GM18870 (cell line): ENCODE results near the gene PPP1R36.
"Not testable (repeated sequence)": the region's sequence is repeated elsewhere in the genome, so short reads cannot be mapped to it uniquely, and the experiment has no call there.

Experiments used
- ATAC-seq: cut with Tn5 transposase; IDR thresholded peaks from one replicate; pipeline ENCODE4 v1.9.1; 2021; ENCODE audit warnings: moderate library complexity; ENCODE audit not compliant: unreplicated experiment

Gene PPP1R36

DNA sequence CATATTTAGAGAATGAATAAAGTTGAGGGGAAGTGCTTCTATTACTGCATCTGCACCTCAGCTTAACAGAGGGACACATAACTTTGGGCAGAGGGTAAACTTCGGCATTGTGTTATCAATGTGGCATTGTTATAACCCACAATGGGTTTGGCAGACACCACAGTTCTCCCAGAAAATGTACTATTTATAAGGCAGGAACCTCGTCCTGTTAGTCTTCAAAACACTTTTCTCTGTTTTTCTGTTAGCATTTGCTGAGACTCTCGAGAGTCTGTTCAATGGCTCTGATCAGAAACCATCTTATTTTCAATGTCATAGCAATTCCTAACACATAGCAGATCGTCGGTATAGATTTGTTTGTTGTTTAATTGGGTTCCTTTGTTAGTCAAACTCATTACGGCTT is 13.9 kb downstream of the PPP1R36 start:
- no peak for ATAC-seq

DNA sequence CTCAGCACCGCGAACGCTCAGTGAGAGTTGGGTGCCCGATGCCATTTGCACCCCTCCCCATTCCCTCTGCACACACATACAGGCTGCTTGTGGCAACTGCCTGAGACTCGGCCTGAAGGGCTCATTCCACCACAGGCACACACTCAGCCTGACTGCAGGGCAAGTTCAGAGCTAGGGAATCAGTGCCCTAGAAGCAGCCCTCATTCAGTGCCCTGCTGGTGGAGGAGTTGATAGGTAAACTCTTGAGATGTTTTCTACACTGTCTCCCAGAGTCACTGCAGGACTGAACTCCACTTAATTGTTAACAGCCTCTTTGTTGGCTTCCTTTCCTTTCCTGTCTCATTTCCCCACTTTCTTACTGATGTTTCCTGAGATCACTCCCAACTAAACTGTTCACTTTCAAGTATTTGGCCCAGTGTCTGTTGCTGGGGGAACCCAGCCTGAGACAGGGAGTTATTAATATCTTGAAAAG is 16.9 kb downstream of the PPP1R36 start:
- no peak for ATAC-seq

DNA sequence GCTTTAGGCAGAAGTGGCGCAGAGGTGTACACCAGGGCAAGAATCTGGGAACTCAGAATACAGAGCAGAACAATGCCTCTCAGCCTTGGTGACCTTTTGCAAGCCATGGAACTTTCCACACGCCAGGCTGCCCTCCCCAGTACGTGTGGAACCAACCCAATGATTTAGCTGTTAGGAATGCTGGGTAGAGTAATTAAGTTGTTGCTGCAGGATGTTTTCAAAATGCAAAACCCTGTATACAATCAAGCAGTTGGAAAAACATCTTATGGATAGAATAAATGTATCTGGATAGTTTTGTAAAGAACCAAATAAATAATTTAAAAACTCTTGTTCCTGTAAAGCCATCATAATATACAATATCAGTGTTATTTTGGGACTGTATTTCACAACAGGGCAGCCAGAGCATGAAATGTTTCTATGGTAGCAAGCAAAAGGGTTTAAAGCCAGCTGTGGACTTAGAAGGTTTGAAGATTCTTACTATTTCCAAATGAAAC is 19.4 kb downstream of the PPP1R36 start:
- ATAC-seq: no peak

DNA sequence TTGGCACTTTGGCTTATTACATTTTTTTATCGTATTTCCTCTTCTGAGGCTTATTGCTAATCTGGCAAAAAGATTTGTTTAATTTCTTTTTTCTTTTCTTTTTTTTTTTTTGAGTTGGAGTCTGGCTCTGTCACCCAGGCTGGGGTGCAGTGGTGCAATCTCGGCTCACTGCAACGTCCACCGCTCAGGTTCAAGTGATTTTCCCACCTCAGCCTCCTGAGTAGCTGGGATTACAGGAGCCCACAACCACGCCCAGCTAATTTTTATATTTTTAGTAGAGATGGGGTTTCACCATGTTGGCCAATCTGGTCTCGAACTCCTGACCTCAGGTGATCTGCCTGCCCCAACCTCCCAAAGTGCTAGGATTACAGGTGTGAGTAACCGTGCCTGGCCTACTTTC is 19.9 kb downstream of the PPP1R36 start:
- not testable (repeated sequence) for ATAC-seq

DNA sequence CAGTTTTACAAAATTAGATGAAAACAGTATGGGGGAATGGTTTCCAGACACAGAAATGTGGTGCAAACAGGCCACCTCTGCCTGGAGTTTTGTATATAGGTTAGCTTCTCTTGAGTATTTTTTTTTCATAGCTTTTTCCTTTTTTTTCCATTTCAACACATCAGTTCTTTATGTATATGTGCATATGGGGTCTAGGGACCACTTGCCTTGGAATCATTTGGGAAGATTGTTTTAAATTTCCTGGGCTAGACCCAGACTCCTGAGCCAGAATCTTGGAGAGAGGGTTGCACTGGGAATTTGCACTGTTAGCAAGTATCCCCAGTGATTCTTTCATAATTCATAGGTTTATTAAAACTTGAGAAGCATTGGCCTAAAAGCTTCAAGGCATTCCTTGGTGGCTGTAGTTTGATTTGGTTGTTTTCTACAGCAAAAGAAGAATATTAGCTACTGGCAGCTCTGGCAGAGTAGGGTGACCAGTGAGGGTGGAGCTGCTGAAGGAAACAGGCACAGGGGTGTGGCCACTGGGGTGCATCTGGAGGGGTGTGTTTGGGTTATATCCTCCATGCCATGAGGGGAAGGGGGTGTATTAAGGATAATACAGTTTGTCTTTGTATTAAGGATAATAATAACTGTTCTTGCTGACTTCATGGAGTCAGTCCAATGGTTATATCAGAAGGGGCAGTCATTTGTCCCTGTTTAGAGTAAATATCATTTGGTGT is 22.8 kb downstream of the PPP1R36 start:
- no peak for ATAC-seq

DNA sequence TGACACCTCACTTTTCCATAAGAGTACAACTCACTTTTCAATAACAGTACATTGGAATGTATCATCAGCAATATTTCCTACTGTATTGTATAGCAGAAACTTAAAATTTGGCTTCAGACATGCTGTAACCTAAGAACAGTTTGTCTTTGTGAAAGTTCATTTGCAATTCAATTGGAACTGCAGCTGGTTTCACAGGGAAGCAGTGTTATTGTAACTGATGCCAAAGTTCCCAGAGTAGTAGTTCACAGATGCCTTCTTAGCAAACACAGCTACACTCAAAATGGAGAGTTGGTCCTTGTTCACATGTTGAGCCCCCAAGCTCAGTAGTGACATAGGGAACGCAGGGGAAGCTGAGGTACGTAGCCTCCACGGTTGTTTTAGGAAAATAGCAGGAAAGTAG is 23.3 kb downstream of the PPP1R36 start:
- no peak for ATAC-seq

DNA sequence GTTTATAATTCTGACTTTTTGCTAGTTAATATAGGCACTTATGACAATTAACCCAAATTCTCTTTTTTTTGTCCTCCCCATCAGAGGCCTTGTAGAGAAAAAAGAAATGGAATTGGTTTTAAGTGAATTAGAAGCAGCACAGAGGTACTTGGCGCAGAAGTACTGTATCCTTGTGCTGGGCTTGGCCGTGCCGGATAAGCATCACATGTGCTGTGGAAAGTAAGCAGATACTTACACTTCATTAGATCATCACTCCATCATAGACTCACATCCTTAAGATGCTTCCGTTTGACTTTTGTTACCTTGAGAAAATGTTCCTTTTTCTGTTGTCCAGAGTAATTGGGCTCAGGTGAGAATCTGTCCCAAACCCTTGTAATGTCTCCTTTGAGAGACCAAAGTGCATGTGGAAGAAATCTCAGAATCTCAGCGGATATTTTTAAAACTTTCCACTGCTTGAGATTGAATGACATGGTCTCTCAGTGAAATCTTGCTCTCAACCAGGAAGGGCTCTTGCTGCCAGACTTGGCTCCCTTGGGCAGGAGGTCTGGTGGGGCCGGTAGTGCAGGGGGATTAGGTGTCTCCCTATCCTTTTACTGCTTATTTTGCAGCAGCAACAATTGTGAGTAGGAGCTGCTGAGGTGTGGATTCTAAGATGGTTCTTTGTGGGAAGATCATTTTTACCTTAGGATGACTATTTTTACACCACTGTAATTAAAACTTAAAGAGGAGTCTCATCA is 24.8 kb downstream of the PPP1R36 start:
- no peak for ATAC-seq

DNA sequence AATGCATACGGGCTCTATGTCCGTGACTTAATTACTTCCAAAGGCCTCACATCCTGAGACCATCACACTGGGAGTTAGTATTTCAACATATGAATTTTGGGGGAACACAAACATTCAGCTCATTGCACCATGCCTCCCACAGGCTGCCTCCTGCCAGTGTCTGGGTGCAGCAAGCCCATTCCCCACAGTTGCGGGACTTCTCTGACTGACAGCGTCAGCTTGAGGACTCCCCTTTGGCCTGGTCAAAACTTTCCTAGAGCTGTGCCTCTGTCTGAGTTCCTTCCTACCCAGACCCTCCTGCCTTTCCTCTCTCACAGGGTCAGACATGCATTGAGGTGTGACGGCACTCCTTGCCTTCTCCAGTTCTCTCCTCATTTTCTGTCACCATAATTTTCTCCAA is 27.4 kb downstream of the PPP1R36 start:
- ATAC-seq: no peak

DNA sequence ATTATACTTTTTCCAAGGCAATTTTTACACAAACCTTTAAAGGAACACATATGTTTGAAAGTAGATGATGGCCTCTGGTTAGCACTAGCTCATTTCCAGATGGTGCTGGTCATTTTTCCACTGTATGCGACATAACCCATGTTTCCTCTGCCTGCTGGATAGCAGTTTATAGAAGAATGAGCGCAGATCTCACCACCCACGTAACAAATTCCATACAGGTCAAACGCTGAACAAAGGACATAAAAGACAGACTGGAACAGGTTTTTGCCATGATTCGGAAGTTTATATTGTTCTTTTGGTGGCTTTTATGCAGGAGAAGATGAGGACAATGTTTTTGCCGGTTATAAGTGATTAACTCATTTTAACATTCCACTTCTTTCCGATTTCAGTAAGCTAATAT is 30.7 kb downstream of the PPP1R36 start:
- no peak for ATAC-seq

DNA sequence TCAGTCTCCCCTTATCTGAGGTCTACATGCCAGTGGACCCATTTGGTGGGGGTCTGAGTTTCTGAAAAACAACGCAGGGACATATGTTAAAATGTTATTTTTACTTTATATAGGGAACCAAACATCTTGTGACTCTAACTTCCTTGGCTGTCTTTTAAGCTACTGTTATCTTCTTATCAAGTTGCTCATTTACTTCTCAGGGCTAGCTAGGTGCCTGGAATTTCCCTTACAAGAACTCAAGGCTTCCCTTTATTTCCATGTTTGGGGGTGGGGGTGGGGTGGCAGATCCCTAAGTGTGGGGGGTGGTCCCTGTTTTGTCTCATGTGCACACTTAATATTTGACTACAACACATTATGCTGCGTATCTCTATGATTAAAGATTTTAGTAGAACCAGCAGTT is 31.6 kb downstream of the PPP1R36 start:
- ATAC-seq: no peak

DNA sequence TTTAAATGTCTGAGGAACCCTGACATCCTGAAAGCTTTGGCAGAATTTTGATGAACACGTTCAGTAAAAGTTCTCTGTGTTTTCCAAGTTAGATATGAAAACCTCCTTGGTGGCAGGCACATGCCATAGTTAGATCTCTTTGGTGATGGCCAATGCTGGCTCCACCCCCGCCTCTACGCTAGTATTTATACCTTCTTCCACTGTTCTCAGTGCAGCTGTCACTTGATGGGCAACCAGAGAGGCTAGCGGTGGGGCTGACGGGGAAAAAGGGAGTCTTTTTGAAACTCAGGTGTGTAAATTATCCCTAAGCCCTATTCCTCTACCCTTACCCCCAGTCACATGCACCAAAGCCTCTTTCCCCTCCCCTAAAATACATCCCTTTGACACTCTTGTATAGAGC is 32.1 kb downstream of the PPP1R36 start:
- ATAC-seq: no peak

DNA sequence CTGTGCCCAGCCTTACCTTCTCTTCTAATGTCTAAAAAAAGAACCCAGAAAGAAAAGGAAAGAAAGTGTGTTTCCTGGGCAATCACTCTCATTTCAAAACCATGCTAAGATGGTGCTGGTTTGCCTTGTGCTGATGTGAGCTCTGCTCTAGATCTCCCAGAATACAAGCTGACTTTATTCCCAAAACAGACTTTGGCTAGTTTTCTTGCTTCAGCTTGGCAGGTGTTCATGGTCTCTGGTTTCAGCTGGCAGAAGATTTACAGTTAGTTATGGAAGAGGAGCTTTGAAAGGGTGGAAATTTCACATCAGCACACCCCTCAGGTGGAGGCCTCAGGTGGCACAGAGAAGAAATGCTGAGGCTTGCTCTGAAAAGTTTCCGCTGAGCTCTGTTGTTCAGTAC is 34.4 kb downstream of the PPP1R36 start:
- no peak for ATAC-seq

DNA sequence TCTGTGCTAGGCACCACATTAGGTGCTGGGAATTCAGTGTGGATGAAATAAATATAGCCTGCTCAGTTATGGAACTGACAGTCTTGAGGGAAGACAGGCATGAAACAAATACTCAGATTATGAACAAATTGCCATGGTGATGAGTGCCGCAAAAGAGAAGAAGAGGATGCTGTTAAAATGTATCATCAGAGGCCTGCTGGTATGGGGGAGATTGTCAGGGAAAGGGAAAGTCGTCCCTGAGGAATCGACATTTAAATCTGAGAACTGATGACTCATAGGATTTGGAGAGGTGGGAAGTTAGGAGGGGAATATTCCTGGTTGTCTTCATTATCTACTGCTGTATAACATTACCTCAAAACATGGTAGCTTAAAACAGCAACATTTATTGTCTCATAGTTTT is 42.0 kb downstream of the PPP1R36 start:
- no peak for ATAC-seq

DNA sequence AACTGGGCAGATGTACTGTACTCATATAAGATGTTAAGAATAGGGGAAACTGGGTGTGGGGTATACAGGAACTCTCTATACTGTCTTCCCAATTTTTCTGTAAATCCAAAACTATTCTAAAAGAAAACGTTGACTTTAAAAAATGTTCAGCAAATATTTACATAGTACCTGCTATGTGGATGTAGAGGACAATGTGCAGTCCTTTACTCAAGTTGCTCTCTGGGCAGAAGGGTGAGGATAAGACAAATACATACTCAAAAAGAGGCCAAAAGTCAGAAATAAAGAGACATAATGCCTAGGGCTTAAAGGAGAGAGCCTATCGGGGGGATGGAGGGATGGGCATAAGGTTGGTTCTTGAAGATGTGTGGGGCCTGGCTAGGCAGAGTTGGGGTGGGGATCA is 44.7 kb downstream of the PPP1R36 start:
- ATAC-seq: no peak

DNA sequence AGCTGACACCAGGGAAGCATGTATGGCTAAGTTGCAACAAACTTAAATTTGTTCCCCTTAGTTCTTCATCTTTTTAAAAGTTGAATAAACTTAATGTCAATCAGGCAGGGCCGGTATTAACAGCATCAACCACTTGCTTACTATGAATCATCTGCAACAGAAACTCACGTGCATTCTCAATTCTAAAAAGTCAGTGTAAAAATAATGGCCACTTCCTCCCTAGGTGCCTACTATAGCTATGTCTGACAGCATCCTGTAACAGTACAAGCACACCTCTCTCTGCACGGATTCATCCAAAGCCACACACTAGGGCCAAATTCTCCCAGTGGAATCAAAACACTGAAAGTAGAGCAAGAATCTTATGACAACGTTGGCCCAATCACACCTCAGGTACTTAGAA is 48.6 kb downstream of the PPP1R36 start:
- peak; percentile 76 for ATAC-seq

DNA sequence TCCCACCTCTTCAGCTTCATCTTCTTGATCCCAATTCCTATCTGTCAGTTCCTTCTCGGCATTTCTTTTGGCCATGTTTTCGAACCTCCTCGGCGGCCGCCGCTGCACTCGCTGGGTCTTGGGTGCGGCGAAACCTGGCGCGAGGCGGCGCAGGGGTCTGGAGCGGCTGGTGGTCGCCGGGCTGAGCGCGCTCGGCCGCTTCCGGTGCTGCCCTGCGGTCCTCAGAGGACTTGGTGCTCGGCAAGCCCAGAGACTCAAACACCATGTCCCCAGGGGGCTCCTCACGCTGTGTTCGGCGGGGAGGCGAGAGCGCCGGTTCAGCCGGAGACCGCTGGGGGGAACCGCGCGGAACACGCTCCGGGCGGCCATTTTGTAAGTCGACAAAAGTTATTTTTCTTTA is 51.8 kb downstream of the PPP1R36 start:
- ATAC-seq: no peak

DNA sequence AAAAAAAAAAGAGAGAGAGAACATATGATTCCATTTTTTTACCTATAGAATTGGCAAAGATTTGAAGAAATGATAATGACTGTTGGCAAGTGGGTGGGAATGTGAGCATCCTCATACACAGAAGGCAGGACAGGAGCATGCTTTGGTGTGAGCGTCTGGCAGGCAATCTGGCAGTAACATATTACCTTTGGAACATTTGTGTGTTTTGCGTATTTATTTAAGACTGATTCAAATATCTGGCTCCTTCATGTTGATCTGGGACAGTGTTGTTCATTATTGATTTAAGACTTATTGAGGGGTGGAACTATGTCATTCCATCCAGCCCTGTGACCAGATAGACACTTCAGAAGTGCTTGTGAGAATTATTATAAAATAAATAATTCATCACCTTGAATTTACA is 53.1 kb downstream of the PPP1R36 start:
- ATAC-seq: no peak

DNA sequence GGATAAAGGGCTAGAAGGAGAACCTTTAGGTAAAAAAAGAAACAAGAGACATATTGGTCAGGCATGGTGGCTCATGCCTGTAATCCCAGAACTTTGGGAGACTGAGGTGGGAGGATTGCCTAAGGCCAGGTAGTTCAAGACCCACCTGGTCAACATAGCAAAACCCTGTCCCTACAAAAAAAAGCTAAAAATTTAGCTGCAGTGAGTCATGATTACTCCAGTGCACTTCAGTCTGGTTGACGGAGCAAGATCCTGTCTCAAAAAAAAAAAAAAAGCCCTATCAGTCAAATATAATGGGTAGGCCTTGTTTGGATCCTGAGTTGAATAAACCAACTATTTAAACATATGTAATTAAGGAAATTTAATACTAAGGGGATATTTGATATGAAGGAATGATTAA is 54.2 kb downstream of the PPP1R36 start:
- no peak for ATAC-seq

DNA sequence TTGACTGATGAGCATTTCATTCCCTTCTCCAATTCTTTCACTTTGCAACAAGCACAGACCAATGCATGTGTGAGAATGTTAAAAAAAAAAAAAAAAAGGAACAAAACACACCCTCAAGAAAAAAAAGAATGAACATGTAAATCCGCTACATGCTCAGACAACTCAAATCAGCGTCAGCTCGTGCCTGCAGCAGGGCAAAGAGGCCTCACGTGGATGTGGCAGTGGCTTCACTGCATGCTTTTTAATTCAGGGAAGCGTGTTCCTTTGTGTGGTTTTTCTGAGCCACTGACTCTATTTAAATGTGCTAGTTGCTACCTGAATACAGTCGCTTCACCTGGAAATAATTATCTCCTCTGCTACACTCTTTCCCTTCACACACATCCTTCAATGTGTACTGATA is 55.1 kb downstream of the PPP1R36 start:
- no peak for ATAC-seq

DNA sequence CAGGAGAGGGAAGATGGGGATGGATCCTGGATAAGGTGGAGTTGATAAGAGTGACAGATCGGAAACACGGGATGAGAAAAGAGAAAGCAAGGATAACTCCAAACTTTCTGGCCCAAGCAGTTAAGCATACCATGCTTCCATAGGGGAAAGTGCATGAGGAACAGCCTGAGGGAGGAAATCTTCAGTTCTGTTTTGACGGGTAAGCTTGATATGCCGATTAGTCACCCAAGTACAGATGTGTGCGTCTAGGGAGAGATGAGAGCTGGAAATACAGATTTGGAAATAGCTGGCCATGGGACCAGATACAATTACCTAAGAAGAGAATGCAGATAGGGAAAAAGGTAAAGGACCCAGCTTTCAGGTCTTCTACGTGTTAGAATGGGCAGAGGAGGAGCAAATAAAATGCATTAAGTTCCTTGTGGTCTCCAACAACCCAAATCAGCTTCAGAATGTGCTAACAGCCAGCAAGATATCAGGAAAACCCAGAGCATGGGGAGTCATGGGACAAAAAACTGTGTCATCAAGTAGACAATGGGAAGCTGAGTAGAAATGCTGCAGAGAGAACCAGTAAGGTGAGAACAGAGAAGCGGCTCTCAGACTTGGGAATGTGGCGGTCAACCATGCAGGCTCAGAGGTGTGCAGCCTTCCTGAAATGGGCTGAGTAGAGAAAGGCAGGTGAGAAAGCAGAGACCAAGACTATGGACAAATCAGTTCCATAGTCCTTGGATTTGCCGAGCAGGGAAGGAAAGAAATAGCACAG is 56.3 kb downstream of the PPP1R36 start:
- ATAC-seq: no peak

DNA sequence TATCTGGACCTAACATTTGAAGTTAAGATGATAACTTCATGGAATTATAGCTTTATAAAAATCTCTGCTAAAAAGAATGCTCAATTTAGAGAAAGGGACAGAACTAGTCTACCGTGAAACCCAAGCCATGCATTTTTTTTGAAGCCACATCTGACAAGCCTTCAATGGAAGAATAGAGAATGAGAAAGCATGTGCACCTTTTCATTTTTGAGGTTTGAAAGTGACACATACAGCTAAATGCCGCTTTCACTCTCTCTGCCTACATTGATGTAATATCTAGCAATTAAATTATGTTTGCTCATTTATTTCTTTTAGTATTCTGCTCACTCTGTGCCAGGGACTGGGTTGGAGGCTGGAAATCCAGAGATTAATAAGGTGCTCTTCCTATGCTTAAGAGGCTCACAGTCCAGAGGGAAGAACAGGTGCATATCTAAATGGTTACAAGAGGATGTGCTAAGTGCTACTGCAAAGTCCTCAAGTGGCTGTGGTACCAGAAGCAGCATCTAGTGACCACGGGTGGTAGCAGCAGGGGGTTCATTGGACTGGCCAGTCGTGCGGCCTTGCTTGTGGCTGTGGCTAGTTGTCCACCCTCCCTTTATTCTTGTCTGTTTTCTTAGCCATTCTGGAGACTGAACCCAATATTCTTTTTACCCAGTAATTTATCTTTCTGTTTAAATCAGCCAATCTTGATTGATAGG is 60.4 kb downstream of the PPP1R36 start:
- ATAC-seq: no peak
